Measurements from ENCODE around the gene MAP2K6.

DNA sequence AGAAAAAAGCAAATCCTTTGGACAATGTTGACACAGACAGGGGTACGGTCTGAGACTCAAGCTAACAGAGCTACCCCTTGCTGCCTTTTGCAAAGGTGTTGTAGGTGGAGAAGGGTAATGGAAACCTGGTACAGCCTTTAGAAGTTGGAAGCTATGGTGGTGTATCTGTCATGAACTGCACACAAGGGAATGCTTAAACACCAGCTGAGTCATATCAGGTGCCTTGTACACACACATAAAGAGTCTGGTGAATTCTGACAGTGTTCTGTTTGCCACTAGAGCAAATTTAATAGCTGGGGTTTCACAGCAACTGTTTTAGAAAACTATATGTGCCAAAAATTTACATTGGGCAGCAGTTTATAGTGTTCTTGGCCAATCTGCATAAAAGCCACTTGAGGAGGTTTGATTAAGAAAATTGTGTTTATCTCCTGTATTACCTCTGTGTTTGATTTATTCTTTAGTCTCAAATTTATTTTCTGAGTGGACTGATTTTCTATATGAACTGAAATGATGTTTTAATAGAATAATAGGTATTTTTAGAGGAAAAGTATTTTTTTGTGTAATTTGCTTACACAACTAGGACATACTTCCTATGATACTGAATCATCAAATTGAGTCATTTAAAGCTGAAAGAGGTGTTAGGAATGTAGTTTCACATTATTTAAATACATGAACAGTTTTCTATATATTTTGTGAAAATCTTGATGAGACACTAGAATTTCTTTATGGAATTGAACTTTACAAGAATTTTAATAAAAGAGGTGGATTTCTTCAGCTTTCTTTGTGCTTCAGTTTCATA is 136.9 kb downstream of the MAP2K6 start:
- no peak for TF ChIP-seq EZH2phosphoT487 (IDR thresholded peaks at IDR 0.05)
- TF ChIP-seq, protein P1, sequence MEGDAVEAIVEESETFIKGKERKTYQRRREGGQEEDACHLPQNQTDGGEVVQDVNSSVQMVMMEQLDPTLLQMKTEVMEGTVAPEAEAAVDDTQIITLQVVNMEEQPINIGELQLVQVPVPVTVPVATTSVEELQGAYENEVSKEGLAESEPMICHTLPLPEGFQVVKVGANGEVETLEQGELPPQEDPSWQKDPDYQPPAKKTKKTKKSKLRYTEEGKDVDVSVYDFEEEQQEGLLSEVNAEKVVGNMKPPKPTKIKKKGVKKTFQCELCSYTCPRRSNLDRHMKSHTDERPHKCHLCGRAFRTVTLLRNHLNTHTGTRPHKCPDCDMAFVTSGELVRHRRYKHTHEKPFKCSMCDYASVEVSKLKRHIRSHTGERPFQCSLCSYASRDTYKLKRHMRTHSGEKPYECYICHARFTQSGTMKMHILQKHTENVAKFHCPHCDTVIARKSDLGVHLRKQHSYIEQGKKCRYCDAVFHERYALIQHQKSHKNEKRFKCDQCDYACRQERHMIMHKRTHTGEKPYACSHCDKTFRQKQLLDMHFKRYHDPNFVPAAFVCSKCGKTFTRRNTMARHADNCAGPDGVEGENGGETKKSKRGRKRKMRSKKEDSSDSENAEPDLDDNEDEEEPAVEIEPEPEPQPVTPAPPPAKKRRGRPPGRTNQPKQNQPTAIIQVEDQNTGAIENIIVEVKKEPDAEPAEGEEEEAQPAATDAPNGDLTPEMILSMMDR (IDR thresholded peaks at IDR 0.05): no peak
- no peak for TF ChIP-seq EZH2 (IDR thresholded peaks at IDR 0.05)
